ENCODE data around the gene ELAVL3.

Gene ELAVL3

GRCh38 chr19:11451871-11452619, 28.8 kb downstream of the ELAVL3 start:
- DNase-seq (ENCODE audit: low read depth), result no peak
- no peak for TF ChIP-seq CTCF (IDR thresholded peaks at IDR 0.05; ENCODE audit: control insufficient read depth, insufficient read depth, low read depth, low read length, missing control alignments)
- H3K4me3 ChIP-seq (ENCODE audit: control insufficient read depth, low read depth, low read length), result no peak overlapping the region

- no peak overlapping the region for H3K4me3 ChIP-seq (ENCODE audit: control insufficient read depth, low read depth, low read length)
- DNase-seq (ENCODE audit: low read depth), result no peak
- TF ChIP-seq CTCF (IDR thresholded peaks at IDR 0.05; ENCODE audit: control insufficient read depth, insufficient read depth, low read depth, low read length, missing control alignments), result no peak
Measured at GRCh38 chr19:11451327-11451870, 29.4 kb downstream of the ELAVL3 start.

- DNase-seq (ENCODE audit: low read depth), result no peak
- no peak for TF ChIP-seq CTCF (IDR thresholded peaks at IDR 0.05; ENCODE audit: control insufficient read depth, insufficient read depth, low read depth, low read length, missing control alignments)
Measured at GRCh38 chr19:11450570-11451326, 30.1 kb downstream of the ELAVL3 start.

GRCh38 chr19:11448923-11449554, 31.8 kb downstream of the ELAVL3 start:
- DNase-seq (ENCODE audit: low read depth), result no peak
- no peak for TF ChIP-seq CTCF (IDR thresholded peaks at IDR 0.05; ENCODE audit: control insufficient read depth, insufficient read depth, low read depth, low read length, missing control alignments)
- H3K4me3 ChIP-seq (ENCODE audit: control insufficient read depth, low read depth, low read length), result no peak overlapping the region

More at GRCh38 chr19:11450570-11451326, 30.1 kb downstream of the ELAVL3 start:
- H3K4me3 ChIP-seq (ENCODE audit: control insufficient read depth, low read depth, low read length), result no peak overlapping the region

- no peak for TF ChIP-seq CTCF (IDR thresholded peaks at IDR 0.05; ENCODE audit: control insufficient read depth, insufficient read depth, low read depth, low read length, missing control alignments)
- no peak overlapping the region for H3K4me3 ChIP-seq (ENCODE audit: control insufficient read depth, low read depth, low read length)
- DNase-seq (ENCODE audit: low read depth), result no peak
Measured at GRCh38 chr19:11448410-11448809, 32.4 kb downstream of the ELAVL3 start.

All from AG09309 (cell line).